Gastroesophageal sphincter (tissue), 3 donors: ENCODE results near the gene UQCC2.

Experiments used
- CTCF ChIP-seq, 4 experiments: fragments of 200-600 bp in 2 of 4; fragments of 450-650 bp in 2 of 4; sonication (generic) in 1 of 4; IDR thresholded peaks; one replicate each; pipeline ENCODE4 v1.5.1; 2017 to 2019; ENCODE audit warnings: antibody characterized with exemption in 4 of 4, mild to moderate bottlenecking in 2 of 4, moderate library complexity in 2 of 4
- EP300 ChIP-seq: sonication (generic); formaldehyde crosslinking; IDR thresholded peaks from one replicate; pipeline ENCODE4 v1.6.1; 2017; ENCODE audit warnings: antibody characterized with exemption, mild to moderate bottlenecking
- POLR2A ChIP-seq, 2 donors: fragments of 450-650 bp; IDR thresholded peaks; one replicate each; pipeline ENCODE4 v1.6.1; 2017; ENCODE audit warnings: antibody characterized with exemption in 2 of 2, mild to moderate bottlenecking in 2 of 2, moderate library complexity in 1 of 2
- POLR2AphosphoS5 ChIP-seq: sonication (generic); formaldehyde crosslinking; IDR thresholded peaks from one replicate; pipeline ENCODE4 v1.6.1; 2017; ENCODE audit warnings: antibody characterized with exemption

GRCh38 chr6:33755070-33755869 lies 43.8 kb upstream of the UQCC2 start:
- TF ChIP-seq EP300 = no peak
- no peak for TF ChIP-seq CTCF (IDR thresholded peaks at IDR 0.05)
- TF ChIP-seq POLR2AphosphoS5 = no peak
- TF ChIP-seq POLR2A (IDR thresholded peaks at IDR 0.05) = no peak
